ENCODE results near the gene TGFB3.

Gene TGFB3

GRCh38 chr14:75985618-75986438, 4.0 kb upstream of the TGFB3 start, which contains the start of gene IFT43:
Gene IFT43 (plus strand): TSS chr14:75985763. CDS start chr14:75985787, 24 bp downstream.
- DNase-seq, result no peak

GRCh38 chr14:75984674-75985073, 2.9 kb upstream of the TGFB3 start:
- DNase-seq, result no peak

DNA sequence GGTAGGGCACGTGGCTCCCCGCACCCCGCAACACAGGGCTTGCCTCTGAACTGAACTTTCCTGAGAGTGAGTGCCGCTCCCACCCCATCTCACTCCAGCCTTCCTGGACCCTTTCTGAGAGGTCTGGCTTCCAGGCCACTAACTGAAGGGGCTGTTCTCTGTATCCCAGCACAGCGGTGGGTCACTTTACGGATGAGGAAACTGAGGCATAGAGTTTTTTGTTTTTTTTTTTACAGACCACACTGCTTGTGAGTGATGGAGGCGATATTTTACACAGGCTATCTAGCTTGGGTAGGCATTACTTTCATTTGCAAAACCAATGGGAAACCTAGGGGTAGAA, 1.2 kb upstream of the TGFB3 start:
- DNase-seq, result no peak

DNA sequence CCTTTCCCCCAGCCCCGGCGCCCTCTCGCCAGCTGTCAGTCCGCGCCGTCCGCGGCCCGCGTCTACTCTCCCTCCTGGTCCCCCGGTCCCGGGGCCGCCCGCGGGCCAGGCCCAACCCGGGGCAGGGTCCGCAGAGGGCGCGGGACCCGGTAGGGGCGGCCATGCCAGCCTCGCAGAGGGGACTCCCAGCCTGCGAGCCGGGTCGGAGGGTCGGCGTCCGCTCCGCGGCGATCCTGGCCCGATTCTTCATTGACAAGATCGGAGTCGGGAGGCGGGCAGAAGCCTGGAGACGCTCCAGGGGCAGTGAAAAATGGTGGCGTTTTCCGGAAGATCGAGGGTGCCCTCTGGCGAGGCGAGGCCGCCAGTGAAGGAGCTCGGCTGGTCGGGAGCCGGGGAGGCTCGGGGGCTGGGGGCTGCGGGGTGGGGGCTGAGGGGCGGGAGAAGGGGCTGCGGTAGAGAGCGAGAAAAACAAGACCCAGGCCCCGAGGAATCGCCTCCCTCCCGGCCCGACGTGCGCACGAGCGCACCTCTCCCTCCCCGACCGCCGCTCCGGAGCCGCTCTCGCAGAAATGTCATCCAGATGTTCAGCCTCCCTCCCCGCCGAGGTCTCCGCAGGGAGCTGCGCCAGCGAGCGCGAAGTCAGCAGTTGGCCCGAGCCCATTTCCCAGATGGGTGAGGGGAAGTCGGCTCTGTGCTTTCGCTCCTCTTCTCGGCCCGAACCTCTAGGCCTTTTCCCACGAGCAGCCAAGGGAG, 647 bp upstream of the TGFB3 start:
- DNase-seq, result no peak

- DNase-seq, result no peak
Observed at GRCh38 chr14:75980856-75981255, 939 bp downstream of the TGFB3 start.

DNA sequence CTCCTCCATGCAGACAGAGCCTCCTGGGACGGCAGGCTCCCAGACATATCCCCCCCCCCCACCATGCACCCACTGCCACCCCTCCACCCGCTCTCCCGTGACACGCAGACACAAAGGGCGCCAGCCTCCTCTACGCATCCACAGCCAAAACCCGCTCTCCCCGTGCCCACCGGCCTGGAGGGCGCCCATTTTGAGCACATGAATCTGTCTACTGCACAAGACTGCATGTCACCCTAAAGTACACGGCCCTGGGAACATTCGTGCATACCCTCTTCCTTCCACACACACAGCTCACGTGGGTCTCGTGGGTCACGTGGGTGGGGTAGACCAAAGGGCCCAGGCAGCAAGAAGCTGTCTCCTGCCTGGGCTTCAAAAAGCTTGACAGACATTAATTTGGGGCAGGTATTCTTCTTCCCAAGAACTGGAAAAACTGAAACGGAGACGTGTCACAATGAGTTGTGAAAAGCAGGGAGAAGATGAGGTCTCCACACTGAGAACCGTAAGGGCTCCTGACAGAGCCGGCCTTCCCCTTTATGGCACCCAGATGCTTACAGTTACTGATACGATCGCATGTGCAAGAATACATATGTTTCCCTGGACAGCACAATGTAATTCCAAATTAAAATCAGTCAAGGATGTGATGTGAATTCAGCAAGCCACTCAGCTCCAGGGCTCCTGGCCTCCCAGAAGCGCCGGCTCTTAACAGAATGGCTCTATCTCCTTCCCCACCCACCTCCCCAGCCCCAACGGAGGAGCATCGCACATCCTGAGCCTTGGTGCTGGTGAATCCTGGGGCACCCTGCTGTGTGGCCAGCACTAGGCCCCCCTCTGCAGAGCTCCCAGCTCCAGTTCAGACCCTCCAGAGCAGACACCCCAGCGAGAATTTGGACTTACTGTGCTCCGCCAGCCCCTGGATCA, 1.9 kb downstream of the TGFB3 start:
- no peak for DNase-seq

- no peak for DNase-seq
Observed at GRCh38 chr14:75979071-75979571, 2.7 kb downstream of the TGFB3 start.

DNA sequence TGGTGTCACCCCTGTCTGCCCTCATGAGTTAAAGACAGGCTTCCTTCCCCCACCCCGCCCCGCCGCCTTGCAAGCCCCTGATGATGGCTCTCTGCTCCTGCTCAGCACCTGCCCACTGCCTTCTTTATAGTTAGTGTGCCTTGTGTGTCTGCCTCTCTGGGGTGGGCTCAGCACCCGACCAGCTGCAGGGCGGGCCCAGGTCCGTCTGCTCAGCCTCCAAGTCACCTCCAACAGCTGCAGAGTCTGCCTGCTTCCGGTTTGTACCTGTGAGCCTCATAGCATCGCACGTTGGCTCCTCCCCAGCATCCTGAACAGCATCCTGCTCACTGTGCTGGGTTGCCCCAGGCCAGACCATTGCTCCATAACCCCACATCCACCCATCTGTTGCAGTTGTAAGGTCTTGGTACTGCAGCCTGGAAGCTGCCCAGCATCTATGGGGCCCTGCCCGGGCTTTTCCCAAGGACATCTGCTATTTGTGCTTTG, 3.5 kb downstream of the TGFB3 start:
- no peak for DNase-seq

DNA sequence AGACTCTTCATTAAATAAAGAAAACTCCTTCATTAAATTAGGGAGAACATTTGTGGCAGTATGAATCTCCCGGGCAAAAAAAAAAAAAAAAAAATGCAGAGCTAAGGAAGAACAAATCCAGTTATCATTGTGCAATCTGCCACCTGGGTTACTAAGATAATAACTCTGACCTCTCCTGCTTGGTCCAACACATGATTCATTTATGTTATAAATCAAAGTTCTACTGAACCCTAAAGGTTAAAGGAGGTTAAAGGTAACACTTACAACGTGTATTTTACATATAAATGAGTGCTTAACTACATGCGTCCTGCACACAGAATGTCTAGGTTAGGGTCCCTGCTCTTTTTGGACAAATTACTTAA, 4.2 kb downstream of the TGFB3 start:
- no peak for DNase-seq

DNA sequence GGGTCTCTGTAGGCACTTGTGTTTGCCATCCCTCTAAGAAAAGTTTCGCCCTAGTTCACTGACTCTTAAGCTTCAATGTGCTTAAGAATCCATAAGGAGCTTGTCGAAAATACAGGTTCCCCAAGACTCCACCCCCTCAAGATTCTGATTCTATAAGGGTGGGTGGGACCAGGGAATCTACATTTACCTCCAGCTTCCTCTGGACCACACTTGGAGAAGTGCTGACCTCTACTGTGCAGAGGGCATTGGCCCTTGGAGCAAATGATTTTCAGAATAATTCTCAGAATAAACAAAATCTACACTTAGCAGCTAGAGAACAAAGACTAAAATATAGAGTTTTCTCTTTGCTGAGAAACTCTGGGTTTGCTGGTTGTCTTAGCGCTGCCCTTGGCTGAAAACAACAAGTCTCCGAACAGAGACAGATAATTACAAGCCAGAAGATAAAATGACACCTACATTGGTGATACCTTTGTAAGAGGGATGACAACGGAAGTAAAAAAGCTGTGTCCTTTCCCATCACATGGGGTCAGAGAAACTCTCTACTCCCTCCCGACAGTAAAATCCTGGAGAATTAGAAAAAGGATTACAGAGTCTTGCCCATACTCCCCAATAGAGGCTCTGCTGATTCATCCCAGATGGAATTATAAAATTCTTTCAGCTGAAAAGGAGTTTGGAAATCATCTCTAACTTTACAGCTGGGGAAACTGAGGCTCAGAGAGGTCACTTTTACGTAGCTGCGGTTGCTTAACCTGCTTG, 4.8 kb downstream of the TGFB3 start:
- no peak for DNase-seq

- no peak for DNase-seq
Observed at GRCh38 chr14:75972801-75973421, 8.9 kb downstream of the TGFB3 start.

- no peak for DNase-seq
Observed at GRCh38 chr14:75971509-75971908, 10.3 kb downstream of the TGFB3 start.

GRCh38 chr14:75970989-75971388, 10.8 kb downstream of the TGFB3 start:
- no peak for DNase-seq

- no peak for DNase-seq
Observed at GRCh38 chr14:75969891-75970290, 11.9 kb downstream of the TGFB3 start.

GRCh38 chr14:75969126-75969525, 12.7 kb downstream of the TGFB3 start:
- no peak for DNase-seq

- no peak for DNase-seq
Observed at GRCh38 chr14:75968456-75968855, 13.3 kb downstream of the TGFB3 start.

GRCh38 chr14:75967866-75968265, 13.9 kb downstream of the TGFB3 start:
- DNase-seq, result no peak

DNA sequence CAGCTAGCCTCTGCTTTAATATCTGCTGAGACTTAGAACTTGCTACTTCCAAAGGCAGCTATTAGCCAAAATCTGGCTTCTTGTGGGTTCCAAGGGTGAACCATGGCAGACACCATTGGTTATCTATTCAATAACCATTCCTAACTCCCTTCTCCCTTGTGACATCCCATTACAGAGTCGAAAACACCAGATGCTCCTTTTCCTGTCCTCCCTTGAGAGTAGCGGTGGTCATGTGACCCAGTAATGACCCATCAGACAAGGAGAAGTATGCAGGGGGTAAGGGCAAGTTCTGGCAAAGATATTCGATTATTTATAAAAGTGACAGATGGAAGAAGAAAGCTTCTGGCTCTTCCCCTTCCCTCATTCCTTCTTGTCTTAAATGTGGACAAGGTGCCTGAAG, 20.1 kb downstream of the TGFB3 start:
- no peak for DNase-seq

DNA sequence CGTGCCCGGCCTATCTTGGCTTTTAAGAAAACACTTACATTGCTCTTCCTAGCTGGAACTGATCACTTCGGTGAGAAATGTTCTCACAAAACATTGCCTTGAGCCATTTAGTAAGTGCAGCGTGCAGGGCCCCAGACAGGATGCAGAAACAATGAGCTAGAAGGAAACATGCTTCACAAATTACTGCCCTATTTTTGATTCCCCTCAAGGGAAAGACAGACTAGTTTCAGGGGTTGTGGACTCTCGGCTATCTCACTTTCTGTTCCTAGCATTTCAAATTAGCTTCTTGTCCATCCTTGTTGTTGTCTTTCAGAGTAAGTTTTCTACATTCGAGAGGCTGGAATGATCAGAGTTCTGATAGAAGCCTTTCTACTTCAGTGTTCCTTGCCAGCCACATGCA, 21.6 kb downstream of the TGFB3 start:
- no peak for DNase-seq

- no peak for DNase-seq
Observed at GRCh38 chr14:75959031-75959430, 22.8 kb downstream of the TGFB3 start.

DNA sequence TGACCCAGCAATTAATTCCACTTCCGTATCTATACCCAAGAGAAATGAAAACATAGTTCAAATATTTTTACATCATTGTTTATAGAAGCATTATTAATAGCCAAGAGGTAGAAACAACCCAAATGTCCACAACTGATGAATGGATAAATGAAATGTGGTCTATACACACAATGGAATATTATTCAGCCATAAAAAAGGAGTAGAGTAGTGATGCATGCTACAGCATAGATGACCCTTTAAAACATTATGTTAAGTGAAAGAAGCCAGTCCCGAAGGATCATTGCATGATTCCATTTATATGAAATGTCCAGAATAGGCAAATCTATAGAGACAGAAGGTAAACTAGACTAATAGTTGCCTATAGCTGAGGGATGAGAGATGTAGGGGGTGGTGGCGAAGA, 29.3 kb downstream of the TGFB3 start:
- no peak for DNase-seq

DNA sequence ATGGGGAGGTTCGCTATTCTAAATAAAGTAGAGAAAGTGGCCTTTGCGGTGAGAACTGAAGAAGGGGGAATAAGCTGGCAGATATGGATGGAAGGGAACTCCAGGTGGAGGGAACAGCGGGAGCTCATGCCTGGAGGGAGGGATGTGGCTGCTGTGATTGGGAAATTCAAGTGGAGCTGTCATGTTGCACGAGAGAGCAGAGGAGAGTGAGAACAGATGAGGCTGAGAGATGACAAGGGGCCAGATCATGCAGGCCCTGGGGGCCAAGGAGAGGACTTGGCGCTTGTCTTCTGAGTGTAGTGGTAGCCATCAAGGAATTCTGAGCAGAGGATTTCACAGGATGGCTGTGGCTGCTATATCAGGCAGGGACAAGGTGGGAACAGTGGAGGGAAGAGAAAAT, 35.0 kb downstream of the TGFB3 start:
- no peak for DNase-seq

Measured in GF-D8 (cell line).